NCI-H748 (cell line): ENCODE results near the gene TPCN2.
"Not testable (repeated sequence)": the region's sequence is repeated elsewhere in the genome, so short reads cannot be mapped to it uniquely, and the experiment has no call there.

Experiments used
- DNase-seq: peaks from one replicate; lab custom pipeline; 2025; ENCODE audit not compliant: unreplicated experiment; lab: John Stamatoyannopoulos, UW

The TPCN2 gene

DNA sequence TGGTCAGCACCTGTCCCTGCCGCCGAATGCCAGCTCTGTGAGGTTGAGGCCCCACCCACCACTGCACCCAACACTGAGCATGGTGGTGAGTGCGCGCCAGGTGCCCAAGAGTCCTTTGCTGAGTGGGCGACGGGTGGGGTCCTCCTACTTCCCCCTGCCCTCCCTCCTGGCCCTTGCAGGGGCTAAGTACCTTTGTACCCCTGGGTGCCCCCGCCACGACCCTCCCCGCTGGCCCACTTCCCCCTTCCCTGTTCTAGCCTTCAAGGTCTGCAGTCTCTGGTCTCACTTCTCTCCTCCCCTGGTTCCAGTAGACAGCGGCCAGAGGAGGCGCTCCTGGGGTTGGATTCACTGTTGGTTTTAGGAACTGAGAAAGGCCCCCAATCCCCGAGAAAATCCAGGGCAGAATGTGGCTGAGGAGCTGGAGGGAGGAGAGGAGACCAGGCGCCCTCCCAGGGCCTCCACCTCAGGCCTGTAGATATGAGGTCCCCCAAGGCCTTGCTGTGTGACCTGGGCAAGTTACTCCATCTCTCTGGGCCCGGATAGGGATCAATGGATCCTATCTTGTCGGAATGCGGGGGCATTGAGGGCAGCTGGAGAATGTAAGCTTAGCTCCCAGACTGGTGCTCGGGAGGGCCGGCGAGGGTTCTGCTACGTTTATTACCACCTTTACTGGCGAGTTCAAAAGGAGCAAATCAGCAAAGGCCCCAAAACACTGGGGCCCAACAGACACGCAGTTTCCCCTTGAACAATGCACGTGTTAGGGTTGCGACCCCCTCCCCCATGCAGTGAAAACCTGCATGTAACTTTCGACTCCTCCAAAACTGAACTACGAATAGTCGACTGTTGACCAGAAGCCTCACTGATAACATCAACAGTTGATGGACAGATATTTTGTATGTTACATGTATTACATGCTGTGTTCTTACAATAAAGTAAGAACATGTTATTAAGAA lies 75.1 kb downstream of the TPCN2 start:
- no peak for DNase-seq

- no peak for DNase-seq
These were observed 77.1 kb downstream of the TPCN2 start for GRCh38 chr11:69125861-69126260.

GRCh38 chr11:69126286-69126685 lies 77.6 kb downstream of the TPCN2 start:
- DNase-seq: no peak

DNA sequence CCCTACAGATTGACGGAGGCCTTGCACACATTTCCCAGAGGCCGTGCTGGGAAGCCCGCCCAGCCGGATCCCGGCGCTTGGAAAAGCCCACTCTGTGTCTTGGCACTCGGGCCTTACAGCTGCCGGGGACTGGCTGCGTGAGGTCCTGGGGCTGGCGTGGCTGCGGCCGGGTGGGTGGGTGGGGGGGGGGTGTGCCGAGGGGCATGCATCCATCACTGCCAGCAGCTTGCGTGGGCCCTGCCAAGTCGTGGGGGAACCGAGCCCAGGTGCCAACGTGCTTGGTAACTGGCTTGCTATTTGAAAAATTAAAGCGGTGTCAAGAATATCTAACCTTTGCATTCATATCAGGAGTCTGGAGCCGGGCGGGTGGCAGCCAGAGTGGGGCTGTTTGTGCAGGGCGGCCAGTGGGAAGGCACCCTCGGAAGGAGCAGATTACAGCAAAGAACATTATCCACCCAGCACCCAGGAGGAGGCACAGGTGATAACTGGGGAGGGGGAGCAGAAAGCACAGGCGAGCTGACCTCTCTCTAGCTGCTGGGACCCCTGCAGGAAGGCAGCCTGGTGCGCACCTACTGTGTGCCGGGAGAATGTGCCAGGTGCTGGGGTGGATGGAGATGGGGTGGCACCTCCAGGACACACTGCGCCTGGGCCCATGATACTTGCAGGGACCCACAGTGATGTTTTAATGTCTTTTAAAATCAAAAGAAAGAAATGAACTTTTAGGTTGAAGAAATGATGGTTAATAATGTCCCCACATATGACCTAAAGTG lies 78.5 kb downstream of the TPCN2 start:
- no peak for DNase-seq

DNA sequence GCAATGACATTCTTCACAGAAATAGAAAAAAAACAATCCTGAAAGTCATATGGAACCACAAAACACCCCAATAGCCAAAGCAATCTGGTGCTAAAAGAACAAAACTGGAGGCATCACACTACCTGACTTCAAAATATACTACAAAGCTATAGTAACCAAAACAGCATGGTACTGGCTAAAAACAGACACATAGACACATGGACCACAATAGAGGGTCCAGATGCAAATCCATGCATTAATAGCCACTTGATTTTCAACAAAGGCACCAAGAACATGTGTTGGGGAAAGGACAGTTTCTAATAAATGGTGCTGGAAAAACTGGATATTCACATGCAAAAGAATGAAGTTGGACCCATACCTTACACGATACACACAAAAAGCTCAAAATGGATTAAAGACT lies 79.2 kb downstream of the TPCN2 start:
- DNase-seq: no peak

DNA sequence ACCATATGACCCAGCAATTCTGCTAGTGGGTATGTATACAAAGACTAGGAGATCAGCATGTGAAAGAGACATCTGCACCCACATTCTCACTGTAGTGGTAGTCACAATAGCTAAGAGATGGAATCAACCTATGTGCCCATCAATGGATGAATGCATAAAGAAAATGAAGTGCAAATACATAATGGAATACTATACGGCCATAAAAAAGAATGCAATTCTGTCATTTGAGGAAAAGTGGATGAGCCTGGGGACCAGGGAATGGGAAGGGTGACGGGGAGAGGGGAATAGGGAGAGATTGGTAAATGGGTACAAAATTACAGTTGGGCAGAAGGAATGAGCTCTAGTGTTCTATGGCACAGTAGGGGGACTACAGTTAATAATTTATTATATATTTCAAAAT lies 80.3 kb downstream of the TPCN2 start:
- DNase-seq: no peak

DNA sequence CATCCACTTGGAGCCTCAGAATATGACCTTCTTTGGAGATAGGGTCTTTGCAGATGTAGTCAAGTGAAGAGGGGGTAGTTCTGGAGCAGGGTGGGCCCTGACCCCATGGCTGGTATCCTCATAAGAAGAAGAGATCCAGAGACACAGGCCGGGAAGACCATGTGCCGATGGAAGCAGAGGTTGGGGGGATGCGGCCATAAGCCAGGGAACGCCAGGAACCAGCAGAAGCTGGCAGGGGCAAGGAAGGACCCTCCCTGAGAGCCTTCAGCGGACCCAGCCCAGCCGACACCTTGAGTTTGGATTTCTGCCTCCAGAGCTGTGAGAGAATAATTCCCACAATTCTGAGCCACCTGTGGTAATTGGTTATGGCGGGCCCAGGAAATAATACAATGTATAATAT lies 80.9 kb downstream of the TPCN2 start:
- no peak for DNase-seq

DNA sequence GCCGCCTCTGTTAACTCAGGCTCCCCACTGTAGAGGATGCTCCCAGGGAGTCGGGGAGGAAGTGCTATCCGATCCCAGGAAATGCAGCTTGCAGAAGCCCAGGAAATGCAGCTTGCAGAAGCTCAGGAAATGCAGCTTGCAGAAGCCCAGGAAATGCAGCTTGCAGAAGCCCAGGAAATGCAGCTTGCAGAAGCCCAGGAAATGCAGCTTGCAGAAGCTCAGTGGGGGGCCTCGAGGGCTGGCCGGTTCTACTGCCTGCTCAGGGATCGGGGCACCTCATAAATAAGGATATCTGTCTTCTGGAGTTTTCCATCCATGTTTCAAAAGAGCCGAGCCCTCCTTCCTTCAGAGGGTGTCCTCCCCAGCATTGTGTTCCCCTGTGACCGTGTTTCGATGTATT lies 81.9 kb downstream of the TPCN2 start:
- DNase-seq: no peak

DNA sequence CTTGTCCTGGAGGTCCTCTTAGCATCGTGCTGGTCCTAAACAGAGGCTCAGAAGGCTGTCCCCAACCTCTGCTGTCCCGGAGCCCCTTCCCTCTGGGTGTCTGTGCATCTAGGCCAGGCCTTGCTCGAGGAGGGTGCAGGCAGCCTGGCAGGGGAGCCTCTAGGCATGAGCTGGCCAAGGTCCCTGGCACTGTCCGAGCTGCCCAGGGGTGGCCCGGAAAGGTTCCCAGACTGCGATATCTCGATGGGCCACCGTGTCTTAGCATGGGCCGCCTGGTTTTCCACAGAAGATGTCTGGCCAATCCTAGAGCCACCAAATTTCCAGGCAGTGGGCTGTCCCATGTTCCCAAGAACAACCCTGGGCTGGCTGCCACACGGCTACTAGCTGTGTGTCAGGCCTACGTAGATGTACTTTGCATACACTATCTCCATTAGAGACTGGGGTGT lies 82.4 kb downstream of the TPCN2 start:
- DNase-seq: no peak

DNA sequence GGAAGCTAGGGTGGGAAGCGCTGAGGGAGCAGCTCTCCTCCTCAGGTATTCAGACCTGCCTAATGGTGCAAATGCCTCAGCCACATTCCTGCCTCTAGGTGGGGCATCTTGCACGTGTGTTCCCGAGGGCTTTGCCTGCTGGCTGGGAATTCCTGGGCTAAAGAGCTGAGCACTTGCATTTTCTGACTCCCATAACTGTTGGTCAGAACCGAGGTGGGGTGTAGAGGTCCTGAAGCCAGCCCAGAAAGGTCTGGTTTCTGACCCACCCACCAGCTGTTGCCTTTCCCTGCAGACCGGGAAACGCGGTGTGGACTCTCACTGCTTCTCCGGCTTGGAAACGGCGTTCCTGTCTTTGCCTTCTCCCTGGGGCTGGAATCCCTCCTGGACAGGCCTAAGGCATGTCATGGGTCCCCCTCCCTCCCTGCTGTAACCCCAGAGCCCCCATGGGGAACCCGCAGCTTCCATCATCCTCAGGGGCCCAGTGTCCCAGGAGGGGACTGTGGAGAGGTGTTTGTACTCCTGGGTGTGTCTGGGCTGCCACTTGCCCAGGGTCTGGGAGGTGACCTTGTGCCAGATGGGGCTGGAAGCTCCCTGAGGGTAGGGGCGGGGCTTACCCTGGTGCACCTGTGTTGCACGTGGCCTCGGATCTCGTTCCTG lies 83.0 kb downstream of the TPCN2 start:
- peak; percentile 70 for DNase-seq

DNA sequence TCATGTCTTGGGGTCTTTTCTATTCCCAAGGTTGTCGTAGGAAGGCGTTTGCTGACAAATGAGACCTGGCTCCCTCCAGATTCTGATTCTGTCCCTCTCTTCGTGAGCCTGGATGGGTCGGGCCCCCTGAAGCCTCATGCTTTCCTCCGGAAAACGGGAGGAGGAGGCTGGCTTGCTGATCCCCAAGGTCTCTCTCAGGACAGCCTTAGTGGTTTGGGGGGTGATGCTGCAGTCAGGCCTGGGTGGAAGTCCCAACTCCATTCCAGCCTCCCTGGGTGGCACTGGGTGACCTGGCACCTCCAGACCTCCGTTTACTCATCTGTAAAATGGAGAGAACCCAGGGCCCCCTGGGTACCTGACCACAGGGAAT lies 83.6 kb downstream of the TPCN2 start:
- DNase-seq: no peak

- no peak for DNase-seq
These were observed 84.5 kb downstream of the TPCN2 start for GRCh38 chr11:69133251-69133650.

GRCh38 chr11:69134182-69134581 lies 85.5 kb downstream of the TPCN2 start:
- not testable (repeated sequence) for DNase-seq

- DNase-seq: no peak
These were observed 86.2 kb downstream of the TPCN2 start for GRCh38 chr11:69134957-69135356.

- DNase-seq: no peak
These were observed 87.0 kb downstream of the TPCN2 start for GRCh38 chr11:69135420-69136363.

GRCh38 chr11:69136471-69136870 lies 87.7 kb downstream of the TPCN2 start:
- no peak for DNase-seq

DNA sequence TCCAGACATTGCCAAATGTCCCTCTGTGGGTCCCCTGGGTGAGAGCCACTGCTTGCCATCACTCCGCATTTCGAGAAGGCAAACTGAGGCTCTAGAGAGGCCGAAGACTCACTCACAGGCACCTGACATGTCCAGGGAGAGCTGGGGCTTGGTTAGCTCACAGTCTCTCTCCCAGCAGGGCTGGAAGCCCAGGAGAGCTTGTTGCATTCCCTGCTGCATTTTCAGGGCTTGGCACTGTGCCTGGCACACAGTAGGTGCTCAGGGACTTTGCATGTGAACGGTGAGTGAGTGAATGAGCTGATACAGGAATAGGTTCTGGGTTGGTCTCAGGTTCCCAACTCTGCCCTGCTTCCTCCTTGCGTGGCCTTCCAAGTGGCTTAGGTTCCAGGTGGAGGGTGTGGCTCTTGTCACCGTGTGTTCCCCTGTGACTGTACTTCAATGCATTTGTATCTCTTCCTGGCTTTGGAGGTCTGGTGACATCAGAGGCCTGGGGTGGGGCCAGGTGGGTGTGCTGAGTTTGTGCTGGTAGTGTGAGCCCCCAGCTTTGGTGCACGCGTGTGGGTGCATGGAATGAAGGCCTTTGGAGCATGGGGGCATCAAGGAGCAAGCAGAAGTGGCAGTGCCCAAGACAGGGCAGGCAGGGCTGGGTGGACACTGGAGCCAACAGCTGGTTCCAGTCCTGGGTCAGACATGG lies 88.6 kb downstream of the TPCN2 start:
- no peak for DNase-seq

GRCh38 chr11:69138265-69138664 lies 89.5 kb downstream of the TPCN2 start:
- DNase-seq: no peak

DNA sequence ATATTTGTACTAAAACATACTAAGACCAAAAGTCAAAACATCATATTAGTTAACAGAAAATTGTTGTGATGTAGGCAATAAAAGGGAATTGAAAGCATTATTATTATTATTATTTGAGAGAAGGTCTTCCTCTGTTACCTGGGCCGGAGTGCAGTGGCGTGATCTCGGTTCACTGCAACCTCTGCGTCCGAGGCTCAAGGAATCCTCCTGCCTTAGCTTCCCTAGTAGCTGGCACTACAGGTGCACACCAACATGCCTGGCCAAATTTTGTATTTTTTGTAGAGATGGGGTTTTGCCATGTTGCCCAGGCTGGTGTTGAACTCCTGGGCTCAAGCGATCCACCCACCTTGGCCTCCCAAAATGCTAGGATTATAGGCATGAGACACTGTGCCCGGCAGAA lies 91.4 kb downstream of the TPCN2 start:
- DNase-seq: not testable (repeated sequence)

- no peak for DNase-seq
These were observed 91.9 kb downstream of the TPCN2 start for GRCh38 chr11:69140635-69141034.
